ENCODE data around the gene ESRRA. TPM values are rescaled to one million over a fixed set of nuclear protein-coding genes. Genes with fewer than 3 reads are reported as not detected.

Gene ESRRA
- total RNA-seq, 2 experiments from 2014 or later, result 28.6 to 57.8 TPM

- intact Hi-C loops (cut with micrococcal nuclease; ENCODE audit: unreplicated experiment), result loop anchor here (1.0 kb wide), 4 partner anchors 18 to 65 kb away; partner anchors contain the start of genes NUDT22, PLCB3, PPP1R14B and TRPT1
- POLR2A ChIA-PET, result interaction anchor here (0.9 to 1.5 kb wide), 2 partner anchors 48 to 63 kb away, joined by 3 to 5 read pairs; partner anchors contain the start of gene TRMT112
Observed at GRCh38 chr11:64268893-64269539, 36.3 kb upstream of the ESRRA start.

GRCh38 chr11:64269540-64270220, 35.6 kb upstream of the ESRRA start:
- BruUV-seq (replicated peaks), result TSS peak; percentile 80
- no peaks in the 10 kb centered on the region for H4K20me1 ChIP-seq (ENCODE audit: insufficient read depth, low read length)
- intact Hi-C loops (cut with micrococcal nuclease; ENCODE audit: unreplicated experiment), result loop anchor here (1.0 to 2.0 kb wide), 5 partner anchors 18 to 71 kb away; partner anchors contain the start of genes CCDC88B, NUDT22, PLCB3 and PPP1R14B
- H3K27ac ChIP-seq (ENCODE audit: low read depth, low read length, poor library complexity, severe bottlenecking), result peak overlapping the region; percentile 91
- POLR2A ChIA-PET, result interaction anchor here (0.9 to 1.5 kb wide), 5 partner anchors 13 to 64 kb away, joined by 3 to 5 read pairs (median 4); partner anchors contain the start of gene TRMT112
- peak overlapping the region; percentile 75 for H3K4me2 ChIP-seq (ENCODE audit: low read length)
- H3K36me3 ChIP-seq (ENCODE audit: insufficient read depth, low read length), result no peaks in the 10 kb centered on the region
- H3K4me1 ChIP-seq (ENCODE audit: insufficient read depth, low read length, poor library complexity, severe bottlenecking), result peaks cover 27% of the 10 kb centered on the region
- no peaks in the 10 kb centered on the region for H3K9me2 ChIP-seq (ENCODE audit: insufficient read depth, low read length)
- peak overlapping the region; percentile 86 for H3K4me3 ChIP-seq (ENCODE audit: low read depth, low read length, poor library complexity, severe bottlenecking)
- CTCF ChIA-PET (ENCODE audit: unreplicated experiment), result no interaction called here
- peak; percentile 100 for DNase-seq (ENCODE audit: low spot score)
- peaks cover 11% of the 10 kb centered on the region; the same call in 1 of the 2 replicates for H3K79me2 ChIP-seq (ENCODE audit: insufficient read depth, low read depth, low read length)
- TF ChIP-seq CTCF (conservative IDR thresholded peaks at IDR 0.05; ENCODE audit: low read length) (peak; percentile 37), EZH2phosphoT487 (IDR thresholded peaks at IDR 0.05; ENCODE audit: borderline replicate concordance, low read depth, low read length) (no peak)
- no peaks in the 10 kb centered on the region for H3K9me3 ChIP-seq (ENCODE audit: low read length)
- H2AFZ ChIP-seq (ENCODE audit: low read length), result peak overlapping the region; percentile 63

More at GRCh38 chr11:64268893-64269539, 36.3 kb upstream of the ESRRA start:
- Histone ChIP-seq H3K9me2 (ENCODE audit: insufficient read depth, low read length) (no peaks in the 10 kb centered on the region), H3K4me3 (ENCODE audit: low read depth, low read length, poor library complexity, severe bottlenecking) (peak overlapping the region; percentile 86), H3K4me1 (ENCODE audit: insufficient read depth, low read length, poor library complexity, severe bottlenecking) (peaks cover 27% of the 10 kb centered on the region), H3K4me2 (ENCODE audit: low read length) (peak overlapping the region; percentile 74), H2AFZ (ENCODE audit: low read length) (peak overlapping the region; percentile 63), H3K79me2 (ENCODE audit: insufficient read depth, low read depth, low read length) (peaks cover 11% of the 10 kb centered on the region; the same call in 1 of the 2 replicates), H4K20me1 (ENCODE audit: insufficient read depth, low read length) (no peaks in the 10 kb centered on the region), H3K36me3 (ENCODE audit: insufficient read depth, low read length) (no peaks in the 10 kb centered on the region), H3K27ac (ENCODE audit: low read depth, low read length, poor library complexity, severe bottlenecking) (peak overlapping the region; percentile 91), H3K9me3 (ENCODE audit: low read length) (no peaks in the 10 kb centered on the region)
- CTCF ChIA-PET (ENCODE audit: unreplicated experiment), result interaction anchor here (0.5 kb wide), 1 partner anchor 20 kb away, joined by 7 read pairs; no protein-coding TSS in a partner anchor
- no TSS peak for BruUV-seq (replicated peaks)
- TF ChIP-seq EZH2phosphoT487 (IDR thresholded peaks at IDR 0.05; ENCODE audit: borderline replicate concordance, low read depth, low read length) (no peak), CTCF (conservative IDR thresholded peaks at IDR 0.05; ENCODE audit: low read length) (peak; percentile 60; the same call in 1 of the 2 replicates)
- DNase-seq (ENCODE audit: low spot score), result peak; percentile 70

Data from OCI-LY7 (cell line).